Upper lobe of left lung (tissue), 4 donors: ENCODE measurements around the gene UBE2G1.

Experiments used
- EP300 ChIP-seq, 4 donors: sonication (generic); formaldehyde crosslinking; IDR thresholded peaks; one replicate each; pipeline ENCODE4 v1.5.1; 2017; ENCODE audit warnings: antibody characterized with exemption in 4 of 4, control low read depth in 2 of 4
- POLR2A ChIP-seq, 4 donors: fragments of 450-650 bp; IDR thresholded peaks; one replicate each; pipeline ENCODE4 v1.5.1; 2016 to 2017; ENCODE audit warnings: antibody characterized with exemption in 4 of 4, mild to moderate bottlenecking in 2 of 4
- POLR2AphosphoS5 ChIP-seq, 2 donors: sonication (generic); formaldehyde crosslinking; IDR thresholded peaks; one replicate each; pipeline ENCODE4 v1.5.1; 2017; ENCODE audit warnings: antibody characterized with exemption in 2 of 2
- TF ChIP-seq, protein P1 (sequence below), 6 experiments: fragments of 450-650 bp in 4 of 6; fragments of 200-600 bp in 2 of 6; sonication (generic) in 2 of 6; IDR thresholded peaks; one replicate each; pipeline ENCODE4 v1.5.1; 2016 to 2019; ENCODE audit warnings: antibody characterized with exemption in 6 of 6

DNA sequence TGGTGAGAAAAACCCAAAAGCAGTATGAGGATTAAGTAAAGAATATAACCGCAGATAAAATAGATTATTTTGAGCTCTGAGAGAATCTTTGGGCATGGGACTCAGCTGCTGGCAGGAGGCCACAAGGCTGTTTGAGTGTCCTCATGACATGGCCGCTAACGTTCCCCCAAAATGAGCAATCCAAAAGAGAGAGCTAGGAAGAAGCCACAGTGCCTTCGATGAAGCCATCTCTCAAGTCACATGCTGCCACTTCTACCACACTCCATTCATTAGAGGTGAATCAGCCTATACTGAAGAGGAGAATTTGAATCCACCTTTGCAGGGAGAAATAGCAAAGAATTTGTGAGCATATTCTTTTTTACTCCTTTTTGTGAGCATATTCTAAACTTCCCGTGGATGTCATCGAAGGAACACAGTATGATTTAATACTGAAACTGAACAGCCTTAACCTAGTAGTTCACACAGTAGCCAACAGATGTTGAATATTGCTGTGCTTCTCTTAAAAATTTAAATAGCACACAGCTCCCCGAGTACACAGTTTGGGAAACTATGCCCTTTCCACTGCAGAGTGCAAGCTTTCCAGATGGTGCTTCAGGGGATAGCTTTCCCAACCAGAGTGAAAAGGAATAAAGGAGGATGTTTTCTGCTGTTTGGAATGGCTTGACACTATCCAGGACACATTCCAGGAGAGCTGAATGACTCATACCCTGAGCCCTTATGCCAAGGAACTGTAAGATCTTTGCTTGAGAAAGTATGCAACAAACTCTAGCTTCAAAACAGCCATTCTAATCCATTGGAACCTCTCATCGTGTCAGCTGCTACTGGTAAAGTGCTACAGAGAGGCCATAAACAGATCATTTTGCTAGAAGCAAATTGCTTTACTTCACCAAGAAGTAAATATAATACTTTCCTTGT lies 136.6 kb downstream of the UBE2G1 start:
- TF ChIP-seq, protein P1, sequence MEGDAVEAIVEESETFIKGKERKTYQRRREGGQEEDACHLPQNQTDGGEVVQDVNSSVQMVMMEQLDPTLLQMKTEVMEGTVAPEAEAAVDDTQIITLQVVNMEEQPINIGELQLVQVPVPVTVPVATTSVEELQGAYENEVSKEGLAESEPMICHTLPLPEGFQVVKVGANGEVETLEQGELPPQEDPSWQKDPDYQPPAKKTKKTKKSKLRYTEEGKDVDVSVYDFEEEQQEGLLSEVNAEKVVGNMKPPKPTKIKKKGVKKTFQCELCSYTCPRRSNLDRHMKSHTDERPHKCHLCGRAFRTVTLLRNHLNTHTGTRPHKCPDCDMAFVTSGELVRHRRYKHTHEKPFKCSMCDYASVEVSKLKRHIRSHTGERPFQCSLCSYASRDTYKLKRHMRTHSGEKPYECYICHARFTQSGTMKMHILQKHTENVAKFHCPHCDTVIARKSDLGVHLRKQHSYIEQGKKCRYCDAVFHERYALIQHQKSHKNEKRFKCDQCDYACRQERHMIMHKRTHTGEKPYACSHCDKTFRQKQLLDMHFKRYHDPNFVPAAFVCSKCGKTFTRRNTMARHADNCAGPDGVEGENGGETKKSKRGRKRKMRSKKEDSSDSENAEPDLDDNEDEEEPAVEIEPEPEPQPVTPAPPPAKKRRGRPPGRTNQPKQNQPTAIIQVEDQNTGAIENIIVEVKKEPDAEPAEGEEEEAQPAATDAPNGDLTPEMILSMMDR (IDR thresholded peaks at IDR 0.05): no peak
- TF ChIP-seq POLR2A (IDR thresholded peaks at IDR 0.05) (no peak), POLR2AphosphoS5 (IDR thresholded peaks at IDR 0.05) (peak; percentile 25 to 53), EP300 (IDR thresholded peaks at IDR 0.05) (peak in 1 of 4 donors; percentile 53)
